Measurements from ENCODE around the gene PHLPP1. TPM values are rescaled to one million over a fixed set of nuclear protein-coding genes. Genes with fewer than 3 reads are reported as not detected.

The PHLPP1 gene
- total RNA-seq, 1 experiment from 2014 or later, result 14.7 TPM

- CTCF ChIA-PET, result no interaction called here
- Histone ChIP-seq H3K9me3 (ENCODE audit: control insufficient read depth in 1 of 2, insufficient read depth in 1 of 2, low read depth in 1 of 2, low read length in 2 of 2) (peaks cover 0 to 5% of the 10 kb centered on the region in 2 experiments; a peak in 2 of 4 replicates), H3K9me2 (ENCODE audit: insufficient read depth) (no peaks in the 10 kb centered on the region), H3K27me3 (ENCODE audit: insufficient read depth, low read length) (no peaks in the 10 kb centered on the region), H4K20me1 (ENCODE audit: insufficient read depth) (no peaks in the 10 kb centered on the region), H3K4me2 (ENCODE audit: low read length) (no peak overlapping the region), H3K9ac (ENCODE audit: low read length) (no peak overlapping the region), H3K4me1 (ENCODE audit: control insufficient read depth in 1 of 2, insufficient read depth in 2 of 2, low read length in 2 of 2) (no peaks in the 10 kb centered on the region), H3K36me3 (ENCODE audit: control insufficient read depth in 1 of 2, insufficient read depth in 2 of 2, low read length in 2 of 2) (no peaks in the 10 kb centered on the region), H3K79me2 (ENCODE audit: insufficient read depth, low read length) (peaks cover 29% of the 10 kb centered on the region), H3K4me3 (replicated peaks in 1 of 2; ENCODE audit: low read depth in 1 of 2, low read length in 2 of 2) (no peak overlapping the region), H2AFZ (ENCODE audit: low read depth, low read length, poor library complexity, severe bottlenecking) (no peak overlapping the region), H3K27ac (ENCODE audit: low read depth, low read length) (no peak overlapping the region)
- no peak for ATAC-seq
- no TSS peak for BruUV-seq (replicated peaks)
- TF ChIP-seq EGR1 (IDR thresholded peaks at IDR 0.05; ENCODE audit: low read depth), result no peak
- no peak for TF ChIP-seq CBX3 (IDR thresholded peaks at IDR 0.05; ENCODE audit: low read depth)
- no peak for TF ChIP-seq EZH2 (IDR thresholded peaks at IDR 0.05)
- TF ChIP-seq POLR2A (IDR thresholded peaks at IDR 0.05; ENCODE audit: borderline replicate concordance, extremely low read depth, insufficient read depth, insufficient read length), result no peak
- TF ChIP-seq ZNF274 (IDR thresholded peaks at IDR 0.05; ENCODE audit: low read depth, low read length), result no peak
- TF ChIP-seq ZBTB33 (IDR thresholded peaks at IDR 0.05; ENCODE audit: extremely low read depth, insufficient replicate concordance, low read length), result no peak
- POLR2A ChIA-PET, result no interaction called here
- intact Hi-C loops (cut with micrococcal nuclease), result no loop called here
- DNase-seq (ENCODE audit: low read depth, low spot score), result no peak
- RAD21 ChIA-PET (ENCODE audit: low non-redundant PET in 1 of 2, low total read pairs in 2 of 2, uncharacterized antibody in 2 of 2, unreplicated experiment in 2 of 2), result no interaction called here
Measured at GRCh38 chr18:62734290-62734689, 18.9 kb downstream of the PHLPP1 start.

- DNase-seq (ENCODE audit: low read depth, low spot score) (no peak), ATAC-seq (no peak)
- no peaks in the 10 kb centered on the region for H3K27me3 ChIP-seq (ENCODE audit: insufficient read depth, low read length)
- intact Hi-C loops (cut with micrococcal nuclease), result no loop called here
- no TSS peak for BruUV-seq (replicated peaks)
- CTCF ChIA-PET, result no interaction called here
- peaks cover 30% of the 10 kb centered on the region for H3K79me2 ChIP-seq (ENCODE audit: insufficient read depth, low read length)
- H3K4me1 ChIP-seq (ENCODE audit: control insufficient read depth in 1 of 2, insufficient read depth in 2 of 2, low read length in 2 of 2), result peaks cover 2 to 3% of the 10 kb centered on the region in 2 experiments; a peak in 2 of 4 replicates
- no peaks in the 10 kb centered on the region for H4K20me1 ChIP-seq (ENCODE audit: insufficient read depth)
- POLR2A ChIA-PET, result no interaction called here
- no peaks in the 10 kb centered on the region for H3K9me2 ChIP-seq (ENCODE audit: insufficient read depth)
- TF ChIP-seq POLR2AphosphoS5 (IDR thresholded peaks at IDR 0.05; ENCODE audit: low read depth, low read length) (no peak), MAX (IDR thresholded peaks at IDR 0.05) (no peak), YY1 (IDR thresholded peaks at IDR 0.05; ENCODE audit: extremely low read depth, insufficient replicate concordance, low read depth, low read length) (no peak), SIN3A (IDR thresholded peaks at IDR 0.05; ENCODE audit: low read depth) (no peak), TCF7L2 (IDR thresholded peaks at IDR 0.05; ENCODE audit: borderline replicate concordance, extremely low read depth, insufficient read depth, insufficient read length) (no peak), ELF1 (IDR thresholded peaks at IDR 0.05; ENCODE audit: borderline replicate concordance, low read depth) (no peak), CEBPB (IDR thresholded peaks at IDR 0.05; ENCODE audit: low read depth) (no peak), REST (IDR thresholded peaks at IDR 0.05; ENCODE audit: low read depth) (no peak), EGR1 (IDR thresholded peaks at IDR 0.05; ENCODE audit: low read depth) (no peak), JUND (IDR thresholded peaks at IDR 0.05) (no peak), EZH2 (IDR thresholded peaks at IDR 0.05) (no peak), POLR2A (IDR thresholded peaks at IDR 0.05; ENCODE audit: borderline replicate concordance, extremely low read depth, insufficient read depth, insufficient read length) (no peak)
- RAD21 ChIA-PET (ENCODE audit: low non-redundant PET in 1 of 2, low total read pairs in 2 of 2, uncharacterized antibody in 2 of 2, unreplicated experiment in 2 of 2), result no interaction called here
- H2AFZ ChIP-seq (ENCODE audit: low read depth, low read length, poor library complexity, severe bottlenecking), result no peak overlapping the region
- H3K27ac ChIP-seq (ENCODE audit: low read depth, low read length), result no peak overlapping the region
- no peak overlapping the region for H3K9ac ChIP-seq (ENCODE audit: low read length)
- H3K9me3 ChIP-seq (ENCODE audit: control insufficient read depth in 1 of 2, insufficient read depth in 1 of 2, low read depth in 1 of 2, low read length in 2 of 2), result peaks cover 0 to 5% of the 10 kb centered on the region in 2 experiments; a peak in 2 of 4 replicates
- H3K4me2 ChIP-seq (ENCODE audit: low read length), result no peak overlapping the region
- H3K4me3 ChIP-seq (replicated peaks in 1 of 2; ENCODE audit: low read depth in 1 of 2, low read length in 2 of 2), result no peak overlapping the region
- no peaks in the 10 kb centered on the region for H3K36me3 ChIP-seq (ENCODE audit: control insufficient read depth in 1 of 2, insufficient read depth in 2 of 2, low read length in 2 of 2)
Measured at GRCh38 chr18:62735387-62735786, 20.0 kb downstream of the PHLPP1 start.

All from HCT116 (cell line).